ENCODE results near the gene ANO2. TPM values are rescaled to one million over a fixed set of nuclear protein-coding genes. Genes with fewer than 3 reads are reported as not detected.

The ANO2 gene
- polyA plus RNA-seq, 5 donors: 3.3 to 5.7 (median 5.5) TPM

- no peak for DNase-seq
Measured at GRCh38 chr12:5778821-5779220, 166.2 kb downstream of the ANO2 start.

DNA sequence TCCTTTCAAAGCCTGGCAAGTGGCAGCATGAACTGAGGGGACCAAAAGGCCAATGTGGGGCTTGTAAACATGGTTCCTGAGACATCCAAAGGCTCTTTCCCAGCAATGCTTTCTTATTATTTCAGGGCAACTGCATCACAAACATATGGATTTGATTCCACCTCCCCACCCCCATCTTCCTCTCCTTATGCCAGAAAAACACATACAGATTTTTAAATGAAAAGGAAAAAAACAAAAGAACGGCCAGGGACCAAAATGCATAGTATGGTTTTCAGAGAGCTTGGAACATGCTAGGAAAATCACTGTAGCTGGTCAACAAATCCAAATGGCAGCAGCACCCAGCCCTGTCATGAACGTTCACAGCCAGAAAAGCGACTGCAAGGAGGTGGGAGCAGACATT is 167.6 kb downstream of the ANO2 start:
- DNase-seq: no peak

DNA sequence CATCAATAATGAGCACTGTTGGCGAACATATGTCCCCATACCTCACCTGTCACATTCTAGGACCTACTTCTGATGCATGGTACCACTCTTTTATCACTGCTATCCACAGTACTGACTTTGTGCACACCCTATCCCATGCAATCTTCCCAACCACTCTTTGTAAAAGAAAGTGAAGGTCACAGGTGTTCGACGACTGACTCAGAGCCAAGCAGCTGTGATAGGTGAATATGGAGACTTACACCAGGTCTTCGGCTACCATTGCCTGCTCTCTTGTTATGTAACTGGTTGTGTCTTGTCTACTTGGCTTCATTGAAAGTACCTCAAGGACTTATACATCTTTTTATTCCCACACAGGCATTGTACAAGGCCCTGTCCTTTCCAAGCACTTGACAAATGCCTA is 169.0 kb downstream of the ANO2 start:
- no peak for DNase-seq

DNA sequence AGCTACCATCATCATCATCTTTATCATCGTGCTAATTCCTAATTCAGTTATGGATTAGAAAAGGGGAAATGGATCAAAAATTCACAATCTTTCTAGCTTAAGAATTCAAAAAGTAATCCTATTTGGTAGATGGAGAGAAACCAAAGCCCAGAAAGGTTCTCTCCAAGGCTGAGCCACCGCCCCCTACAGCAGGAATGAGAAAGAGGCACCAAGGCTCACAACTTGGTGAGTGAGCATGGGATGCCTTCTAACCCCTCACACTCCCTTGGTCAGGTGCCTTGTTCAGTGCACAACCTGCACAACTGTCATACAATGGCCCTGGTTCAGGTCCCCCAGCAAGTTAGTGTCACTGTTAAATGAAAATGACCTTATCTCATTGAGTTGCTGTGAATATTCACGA is 171.5 kb downstream of the ANO2 start:
- DNase-seq: no peak

DNA sequence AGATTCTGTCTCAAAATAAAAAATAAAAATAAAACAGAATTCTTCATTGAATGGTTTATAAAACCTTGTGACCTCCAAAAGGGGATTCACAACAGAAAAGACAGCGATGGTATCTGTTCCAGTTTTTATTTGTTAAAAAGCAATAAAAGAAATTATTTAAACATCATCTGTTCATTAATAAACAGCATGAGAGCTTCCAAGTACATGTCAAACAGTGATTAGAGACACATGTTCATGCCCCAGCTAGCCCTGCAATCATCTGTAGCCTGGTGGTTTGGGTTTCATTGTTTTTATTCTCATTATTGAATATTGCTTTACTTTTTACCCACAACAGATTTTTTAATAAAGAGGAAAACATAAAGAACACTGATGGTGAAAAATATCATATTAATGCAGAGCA is 173.3 kb downstream of the ANO2 start:
- DNase-seq: peak; percentile 35

- DNase-seq: no peak
Measured at GRCh38 chr12:5770727-5771126, 174.3 kb downstream of the ANO2 start.

- DNase-seq: peak; percentile 82 to 83
Measured at GRCh38 chr12:5768581-5769196, 176.4 kb downstream of the ANO2 start.

GRCh38 chr12:5768171-5768570 is 176.9 kb downstream of the ANO2 start:
- no peak for DNase-seq

- DNase-seq: no peak
Measured at GRCh38 chr12:5758347-5758746, 186.7 kb downstream of the ANO2 start.

DNA sequence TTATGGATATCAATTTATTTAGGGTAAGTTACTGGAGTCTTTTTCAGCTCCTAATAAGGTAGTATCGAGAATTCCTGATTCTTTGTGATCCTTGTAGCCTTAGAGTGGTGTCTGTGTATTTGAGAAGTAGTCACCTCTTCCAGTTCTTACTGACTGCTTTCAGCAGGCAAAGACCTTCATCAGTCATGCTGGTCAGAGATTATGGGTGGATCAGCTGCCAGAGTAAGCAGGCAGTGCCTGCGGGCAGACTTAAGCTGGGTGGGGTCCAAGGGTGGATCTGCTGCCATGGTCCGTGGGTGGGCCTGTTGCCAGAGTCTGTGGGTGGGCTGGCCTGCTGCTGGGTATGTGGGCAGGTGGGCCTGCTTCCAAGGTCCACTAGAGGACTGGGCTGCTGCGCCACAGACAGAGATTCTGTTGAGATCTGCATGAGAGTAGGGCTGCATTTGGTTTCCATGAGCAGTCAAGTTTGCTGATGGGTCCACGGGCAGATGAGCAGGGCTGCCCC is 188.7 kb downstream of the ANO2 start:
- no peak for DNase-seq

GRCh38 chr12:5748027-5748426 is 197.0 kb downstream of the ANO2 start:
- no peak for DNase-seq

- DNase-seq: no peak
Measured at GRCh38 chr12:5746917-5747316, 198.1 kb downstream of the ANO2 start.

DNA sequence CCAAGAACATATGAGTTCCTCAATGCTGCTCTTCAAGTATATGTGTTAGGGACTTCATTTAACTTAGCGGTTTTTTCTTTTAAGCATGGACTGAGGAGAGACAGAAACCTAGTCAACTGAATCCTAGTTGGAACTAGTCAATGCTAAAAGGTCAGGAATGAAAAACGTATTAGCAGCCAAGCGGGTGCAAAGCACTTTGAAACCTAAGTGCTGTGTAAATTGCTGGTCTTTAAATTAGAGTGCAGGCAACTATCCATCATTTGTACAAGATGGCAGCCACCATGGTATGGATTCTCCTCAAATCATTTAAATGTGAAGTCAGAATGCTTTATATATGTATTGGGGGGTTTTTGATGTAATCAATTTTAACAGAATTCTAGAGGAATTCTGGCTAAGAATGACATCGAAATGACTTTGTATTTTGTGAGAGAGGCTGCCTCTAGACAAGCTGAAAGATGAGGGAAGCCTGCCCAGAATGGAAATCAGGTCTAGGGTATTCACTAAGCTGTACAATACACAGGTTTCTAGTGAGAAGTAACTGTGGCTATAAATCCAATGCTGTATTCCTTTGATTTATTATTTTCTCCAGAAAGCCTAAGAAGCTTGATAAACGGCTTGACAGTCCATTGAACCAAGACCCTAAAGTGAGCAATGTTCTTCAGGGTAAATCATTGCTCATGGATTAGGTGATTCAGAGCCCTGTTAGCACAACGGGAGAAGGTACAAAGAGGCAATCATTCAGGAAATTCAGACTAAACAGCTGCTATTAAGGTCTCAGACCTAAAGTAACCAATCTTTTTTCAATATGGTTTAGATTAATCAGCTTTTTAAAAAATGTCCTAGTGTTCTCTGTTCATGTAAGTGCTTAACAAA is 198.8 kb downstream of the ANO2 start:
- DNase-seq: no peak

GRCh38 chr12:5745251-5745888 is 199.7 kb downstream of the ANO2 start:
- DNase-seq: peak; percentile 48 to 64

GRCh38 chr12:5742258-5742657 is 202.8 kb downstream of the ANO2 start:
- no peak for DNase-seq

DNA sequence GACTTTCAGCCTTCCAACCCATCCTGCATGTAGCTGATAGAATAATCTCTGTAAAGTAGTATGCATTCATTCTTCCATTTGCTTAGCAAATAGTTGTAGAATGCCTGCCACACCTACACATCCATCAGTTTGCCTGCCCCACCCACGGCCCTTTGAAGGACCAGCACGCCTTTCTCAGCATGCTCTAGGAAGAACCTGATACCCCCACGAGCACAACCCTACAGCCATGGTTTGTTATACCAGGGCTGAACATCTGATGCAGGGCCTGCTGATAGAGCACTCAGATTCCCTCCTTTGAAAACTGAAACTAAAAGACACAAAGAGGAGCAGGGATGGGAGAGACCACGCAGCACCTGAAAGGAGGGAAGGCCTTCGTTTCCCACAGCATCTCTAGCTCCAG is 205.1 kb downstream of the ANO2 start:
- no peak for DNase-seq

GRCh38 chr12:5737778-5738177 is 207.3 kb downstream of the ANO2 start:
- DNase-seq: no peak

- DNase-seq: no peak
Measured at GRCh38 chr12:5736527-5736926, 208.5 kb downstream of the ANO2 start.

GRCh38 chr12:5736016-5736415 is 209.0 kb downstream of the ANO2 start:
- no peak for DNase-seq

DNA sequence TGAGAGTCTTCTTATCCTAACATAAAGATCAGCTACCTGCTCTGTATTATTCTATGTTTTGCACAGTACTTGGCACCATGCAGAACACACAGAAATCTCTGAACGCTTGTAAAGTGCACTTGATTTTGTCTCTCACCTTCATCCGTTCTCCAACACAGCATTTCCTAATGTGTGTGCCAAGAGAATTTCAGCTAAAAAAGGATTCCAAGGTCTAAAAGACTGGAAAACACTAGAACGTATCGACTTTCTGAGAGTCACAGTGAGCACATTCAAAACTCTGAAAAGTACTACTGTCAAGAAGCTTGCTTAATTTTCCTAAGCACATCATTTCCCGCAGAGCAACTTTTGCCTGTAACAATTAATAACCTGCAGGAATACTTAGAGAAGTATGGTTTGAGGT is 211.1 kb downstream of the ANO2 start:
- DNase-seq: no peak

GRCh38 chr12:5733136-5733755 is 211.8 kb downstream of the ANO2 start:
- DNase-seq: no peak

DNA sequence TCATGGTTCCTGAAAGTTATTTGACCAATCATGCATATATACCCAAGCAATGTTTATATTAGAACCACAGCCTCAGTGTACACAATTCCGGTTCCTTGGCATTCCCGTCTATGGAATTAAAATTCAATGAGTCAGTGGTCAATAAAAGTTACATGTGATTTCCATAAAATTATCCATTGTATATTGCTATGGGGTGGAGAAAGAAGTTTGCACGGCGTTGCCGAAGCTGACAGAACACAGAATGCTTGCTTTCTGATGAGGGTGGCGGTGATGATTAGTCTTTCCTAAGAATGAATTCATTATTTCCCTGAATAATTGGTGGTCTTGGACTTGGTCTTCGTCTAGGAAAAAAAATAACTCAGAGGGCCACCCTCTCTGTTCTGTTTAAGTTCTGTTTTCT is 214.1 kb downstream of the ANO2 start:
- DNase-seq: no peak
